Fibroblast of peridontal ligament (primary cell): Measurements from ENCODE around the gene AK5.

Source experiments
- DNase-seq: peaks from one replicate; pipeline ENCODE4 v3.0.0-alpha.2; 2010; ENCODE audit errors: extremely low read depth

The AK5 gene

DNA sequence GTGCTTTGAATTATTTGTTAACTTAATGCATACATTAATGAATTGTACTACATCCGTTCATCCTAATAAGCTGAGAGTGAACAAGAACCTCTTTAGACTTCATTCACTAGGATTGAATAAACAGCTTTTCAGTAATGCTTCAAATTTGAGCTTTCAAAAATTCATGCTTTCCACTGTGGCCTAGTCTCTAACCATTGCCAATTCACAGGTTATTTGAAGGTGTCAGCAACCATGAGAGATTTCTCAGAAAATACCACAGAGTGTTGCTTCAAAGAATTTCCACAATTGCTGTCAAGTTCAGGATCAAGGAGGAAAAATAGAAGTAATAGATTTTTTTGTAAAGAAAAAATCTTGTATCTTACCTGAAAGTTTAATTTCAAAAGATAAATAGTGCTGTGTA is 72.7 kb downstream of the AK5 start:
- DNase-seq, result no peak

DNA sequence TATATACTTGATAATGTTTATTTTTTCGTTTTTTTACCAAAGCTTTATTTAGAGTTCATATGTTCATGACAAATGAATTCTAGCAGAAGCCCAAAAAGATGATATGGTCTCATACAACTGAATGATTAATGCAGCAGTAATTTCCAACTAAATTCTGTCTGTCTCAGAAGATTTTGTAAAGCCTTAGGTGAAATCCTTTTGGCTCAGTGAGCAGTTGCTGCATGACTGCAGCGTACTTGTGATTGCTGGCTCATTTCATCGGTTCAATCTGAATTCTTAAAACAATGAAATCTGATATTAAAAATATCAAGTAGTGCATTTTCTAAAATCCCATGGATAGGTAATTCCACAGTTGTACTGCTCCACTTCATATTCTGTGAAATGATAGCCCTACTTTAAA is 73.2 kb downstream of the AK5 start:
- DNase-seq, result peak; percentile 25

DNA sequence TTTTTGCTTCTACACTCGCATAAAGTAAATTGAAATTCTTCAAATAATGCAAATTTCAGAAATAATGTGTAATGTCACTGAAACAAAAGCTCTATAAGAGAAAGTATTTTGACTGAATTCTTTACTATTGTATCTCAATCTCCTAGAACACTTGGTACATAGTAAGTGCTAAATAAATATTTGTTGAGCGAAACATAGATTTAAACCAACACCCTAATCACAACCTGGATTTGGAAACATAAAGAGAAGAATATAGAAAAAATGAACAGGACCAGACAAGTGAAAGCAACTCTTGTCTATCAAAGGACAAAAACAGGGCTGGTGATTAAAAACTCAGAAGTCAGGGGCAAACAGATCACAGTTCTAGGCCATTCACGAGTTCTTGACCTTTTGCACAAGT is 74.3 kb downstream of the AK5 start:
- no peak for DNase-seq

DNA sequence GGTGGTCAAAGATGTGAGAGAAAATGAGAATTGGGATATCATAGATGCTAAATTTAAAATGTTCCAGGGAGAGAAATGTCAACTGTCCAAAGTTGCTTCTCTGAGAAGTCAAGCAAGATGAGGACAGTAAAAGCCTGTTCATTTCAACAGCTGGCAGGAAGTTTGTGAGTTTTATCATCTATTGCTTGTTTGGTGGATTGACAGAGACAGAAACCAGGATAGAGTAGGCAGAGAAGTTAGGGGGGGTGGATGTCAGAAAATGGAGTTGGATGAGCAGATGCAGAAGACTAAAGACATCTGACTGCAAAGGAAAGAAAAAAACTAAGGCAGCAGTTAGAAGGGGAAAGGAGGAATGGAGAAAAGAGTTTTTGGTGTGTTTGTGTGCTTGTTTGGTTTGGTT is 78.4 kb downstream of the AK5 start:
- no peak for DNase-seq

DNA sequence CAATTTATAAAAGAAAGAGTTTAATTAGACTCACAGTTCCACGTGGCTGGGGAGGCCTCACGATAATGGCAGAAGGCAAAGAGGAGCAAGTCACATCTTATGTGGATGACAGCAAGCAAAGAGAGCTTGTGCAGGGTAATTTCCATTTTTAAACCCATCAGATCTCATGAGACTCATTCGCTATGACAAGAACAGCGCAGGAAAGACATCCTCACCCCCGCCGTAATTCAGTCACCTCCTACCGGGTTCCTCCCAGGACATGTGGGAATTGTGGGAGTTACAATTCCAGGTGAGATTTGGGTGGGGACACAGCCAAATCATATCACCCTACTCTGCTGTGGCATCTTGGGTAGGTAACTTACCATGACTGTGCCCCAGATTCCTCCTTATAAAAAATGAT is 79.8 kb downstream of the AK5 start:
- no peak for DNase-seq

GRCh38 chr1:77370161-77370560 is 88.3 kb downstream of the AK5 start:
- DNase-seq, result peak; percentile 65

DNA sequence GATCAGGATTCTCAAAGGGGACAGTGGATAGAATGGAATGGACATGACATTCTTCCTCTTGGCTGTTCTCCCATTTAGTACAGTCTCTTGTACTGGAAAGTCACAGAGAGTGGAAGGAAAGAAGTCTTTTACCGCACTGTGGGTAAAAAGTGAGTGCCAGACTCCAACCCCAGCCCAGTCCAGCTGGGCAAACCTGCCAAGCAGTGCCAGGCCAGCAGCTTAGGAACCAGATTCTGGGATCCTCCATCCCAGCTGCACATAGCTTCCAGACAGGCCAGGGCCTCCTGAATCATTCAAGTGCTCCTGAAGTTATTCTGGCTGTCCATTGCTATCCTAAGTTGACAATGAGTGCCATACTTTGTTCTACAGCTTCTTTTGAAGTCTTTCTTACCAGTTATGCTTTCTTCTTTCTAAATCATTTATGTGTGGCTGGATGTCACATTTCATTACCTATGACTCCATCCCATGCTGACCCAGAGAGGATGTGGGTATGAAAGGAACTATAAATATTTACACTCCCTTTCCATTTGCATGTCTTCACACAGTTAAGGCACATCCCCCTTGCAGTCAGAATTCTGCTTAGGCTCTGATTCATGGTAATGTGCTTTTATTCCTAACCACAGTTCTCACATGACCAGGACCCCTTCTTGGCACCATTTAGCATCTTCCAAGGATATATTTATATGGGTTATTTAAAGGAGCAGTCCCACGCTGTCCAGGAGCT is 88.9 kb downstream of the AK5 start:
- DNase-seq, result peak; percentile 98

DNA sequence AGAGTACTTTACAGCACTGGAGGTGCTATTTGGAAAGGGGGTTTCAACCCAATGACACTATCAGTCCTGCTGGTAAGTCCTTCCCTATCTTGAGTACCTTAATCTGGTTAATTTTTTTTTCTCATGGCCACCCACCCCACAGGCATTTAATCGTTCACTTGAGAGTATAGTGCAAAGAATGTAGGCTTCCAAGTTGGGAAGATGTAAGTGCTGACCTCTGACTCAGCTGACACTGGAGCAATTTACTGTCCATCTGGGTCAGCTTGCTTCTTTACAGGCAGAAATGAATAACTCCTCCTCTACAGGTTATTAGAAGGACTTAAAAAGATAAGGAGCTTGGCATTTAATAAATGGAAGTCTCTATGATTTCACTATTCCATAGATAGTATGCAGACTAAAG is 89.6 kb downstream of the AK5 start:
- DNase-seq, result peak; percentile 32

GRCh38 chr1:77373702-77374101 is 91.9 kb downstream of the AK5 start:
- no peak for DNase-seq

DNA sequence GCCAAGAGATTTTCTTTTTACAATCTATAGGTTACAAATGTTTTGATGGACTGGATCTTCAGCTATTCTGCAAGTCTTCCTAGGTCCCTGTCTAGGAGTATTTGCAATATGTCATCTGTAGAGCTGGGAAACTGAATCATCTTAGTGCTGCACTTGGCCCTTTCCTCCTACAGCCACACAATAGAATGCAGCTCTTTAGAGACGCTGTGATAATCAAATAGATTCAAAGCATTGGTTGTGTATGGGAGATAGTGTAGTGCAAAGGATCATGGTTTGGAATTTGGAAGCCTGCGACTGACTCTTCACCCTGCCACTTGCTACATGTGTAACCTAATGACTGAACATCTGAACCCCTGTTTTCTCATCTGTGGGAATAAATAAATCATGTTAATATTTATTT is 93.7 kb downstream of the AK5 start:
- DNase-seq, result no peak

- DNase-seq, result no peak
Observed at GRCh38 chr1:77375990-77376389, 94.2 kb downstream of the AK5 start.

- no peak for DNase-seq
Observed at GRCh38 chr1:77378723-77379535, 97.1 kb downstream of the AK5 start.

DNA sequence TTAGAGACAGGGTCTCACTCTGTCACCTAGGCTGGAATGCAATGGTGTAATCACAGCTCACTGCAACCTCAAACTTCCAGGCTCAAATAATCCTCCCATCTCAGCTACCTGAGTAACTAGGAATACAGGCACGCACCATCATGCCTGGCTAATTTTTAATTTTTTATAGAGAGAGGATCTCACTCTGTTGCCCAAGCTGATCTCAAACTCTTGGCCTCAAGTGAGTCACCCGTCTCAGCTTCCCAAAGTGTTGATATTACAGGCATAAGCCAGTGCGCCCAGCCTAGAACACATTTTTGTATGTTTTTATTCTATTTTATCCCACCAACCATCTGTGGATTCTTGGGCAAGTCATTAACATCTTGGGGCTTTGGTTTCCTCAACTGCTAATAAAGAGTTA is 100.5 kb downstream of the AK5 start:
- DNase-seq, result peak; percentile 43

DNA sequence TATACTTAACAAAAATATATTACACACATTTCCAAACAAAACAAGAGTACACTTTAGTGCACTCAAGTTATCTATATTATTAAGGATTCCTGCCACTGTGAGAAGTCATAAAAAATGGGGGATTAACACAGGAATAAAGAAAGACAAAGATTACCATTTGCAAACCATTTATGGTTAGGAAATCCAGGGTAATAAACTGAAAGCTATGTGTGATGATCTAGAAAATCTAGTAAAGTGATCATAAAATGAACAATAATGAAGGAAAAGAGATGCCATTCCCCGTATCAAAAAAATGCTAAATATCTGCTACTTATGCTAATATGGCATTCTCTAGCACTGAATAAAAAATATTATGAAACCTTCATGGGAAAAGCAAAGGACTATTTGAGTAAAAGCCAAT is 101.4 kb downstream of the AK5 start:
- DNase-seq, result no peak

DNA sequence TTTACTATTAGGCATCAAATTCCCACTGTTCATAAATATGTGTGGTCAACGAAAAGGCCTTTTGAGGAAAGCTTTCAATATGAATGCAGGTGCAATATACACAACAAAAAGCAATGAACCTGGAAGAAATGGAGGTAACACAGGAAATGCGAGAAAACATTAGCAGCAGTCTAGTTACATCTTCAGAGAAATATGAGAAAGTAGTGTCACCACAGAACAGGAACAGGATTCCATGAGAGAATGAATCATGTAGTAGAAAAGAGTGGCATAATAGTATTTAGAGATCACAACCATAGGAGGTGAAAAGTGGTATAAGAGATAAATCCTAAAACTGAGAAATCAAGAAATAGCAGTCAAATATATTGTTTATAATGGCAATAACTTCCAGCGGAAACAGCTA is 103.7 kb downstream of the AK5 start:
- no peak for DNase-seq

DNA sequence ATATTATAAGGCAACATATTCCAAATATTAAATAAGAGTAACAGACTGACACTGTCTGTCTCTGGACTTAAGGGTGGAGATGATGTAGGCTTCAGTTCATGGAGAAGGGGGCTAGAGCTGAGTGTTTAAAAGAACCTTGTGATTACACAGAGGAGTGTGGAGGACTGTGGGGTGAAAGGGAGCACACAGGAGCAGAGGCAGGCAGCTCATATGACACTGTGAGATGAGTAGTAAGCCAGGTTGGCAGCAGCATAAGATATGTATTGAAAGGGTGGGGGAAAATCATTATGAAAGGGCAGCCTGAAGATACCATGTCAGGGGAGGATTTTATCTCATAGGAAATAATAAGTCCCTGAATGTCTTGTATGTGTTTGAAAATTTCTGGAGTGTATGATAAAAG is 104.5 kb downstream of the AK5 start:
- no peak for DNase-seq

DNA sequence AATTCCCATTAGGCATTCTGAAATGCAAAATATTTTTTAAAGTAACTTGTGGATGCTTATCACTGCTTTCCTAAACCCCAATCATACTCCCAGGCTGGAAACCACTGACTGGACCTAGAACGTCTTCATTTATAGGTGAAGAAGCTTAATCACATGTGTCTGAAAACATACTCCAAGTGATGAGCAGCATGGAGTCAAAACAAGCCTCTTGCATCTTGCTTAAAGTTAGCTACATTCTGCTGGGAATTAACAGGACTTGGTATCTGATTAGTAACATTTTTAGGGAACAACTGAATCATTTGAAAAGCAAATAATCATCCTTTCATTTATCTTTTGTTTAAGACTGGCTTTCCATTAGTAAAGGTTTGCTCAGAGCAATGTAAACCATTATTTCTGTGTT is 105.7 kb downstream of the AK5 start:
- DNase-seq, result no peak

DNA sequence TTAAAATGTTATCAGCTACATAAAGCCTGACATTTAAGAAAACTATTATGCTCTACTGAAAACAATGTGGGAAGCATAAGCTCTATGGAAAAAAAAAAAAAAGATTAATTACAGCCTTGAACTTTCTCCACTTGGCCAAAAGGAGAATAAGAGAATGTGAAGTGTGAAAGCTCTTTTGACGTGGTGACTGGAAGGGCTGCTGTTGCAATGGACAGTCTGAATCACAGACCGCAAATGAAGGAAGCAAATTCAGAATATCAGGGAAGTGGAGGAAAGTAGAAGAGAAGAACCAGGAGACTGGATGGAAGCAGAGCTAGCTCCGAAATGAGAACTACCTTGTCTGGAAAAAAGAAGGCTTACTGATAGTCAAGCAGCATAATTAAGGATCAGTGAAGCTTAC is 106.8 kb downstream of the AK5 start:
- DNase-seq, result peak; percentile 50

GRCh38 chr1:77392486-77392885 is 110.7 kb downstream of the AK5 start:
- DNase-seq, result no peak

DNA sequence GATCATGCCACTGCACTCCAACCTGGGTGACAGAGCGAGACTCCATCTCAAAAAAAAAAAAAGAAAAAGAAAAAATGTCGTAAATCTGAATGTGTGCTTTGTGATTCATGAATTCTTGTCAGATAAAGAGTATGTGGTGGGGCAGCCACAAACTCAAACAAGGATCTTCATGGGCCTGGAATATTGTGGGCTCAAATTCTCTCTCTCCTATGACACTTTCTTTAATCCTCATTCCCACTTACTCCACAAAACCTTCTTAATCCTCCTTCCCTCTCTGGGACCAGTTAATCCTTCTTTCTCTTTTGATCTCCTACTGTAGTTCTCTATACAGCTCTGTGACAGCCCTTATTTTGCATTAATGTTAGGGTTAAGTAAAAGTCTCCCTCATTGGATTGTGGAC is 112.3 kb downstream of the AK5 start:
- peak; percentile 62 for DNase-seq

GRCh38 chr1:77395051-77395450 is 113.2 kb downstream of the AK5 start:
- DNase-seq, result no peak

DNA sequence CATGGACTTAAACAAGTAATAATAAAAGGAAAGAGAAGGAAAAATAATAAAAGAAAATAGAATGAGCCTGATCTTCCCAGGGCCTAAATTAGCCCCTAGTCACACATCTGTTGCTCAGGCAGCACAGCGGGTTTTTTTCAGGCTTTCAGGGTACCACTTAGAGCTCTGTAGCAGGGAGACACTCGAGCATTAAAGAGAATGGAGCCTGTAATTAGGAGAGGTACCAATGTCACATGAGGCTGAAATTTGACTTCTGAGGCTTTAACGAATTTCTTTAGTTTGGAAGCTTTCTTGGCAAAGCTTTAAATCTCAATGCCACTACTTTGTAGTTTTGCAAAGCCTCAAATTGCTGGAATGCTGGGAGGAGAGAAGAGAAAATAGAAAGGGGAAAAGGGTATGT is 116.3 kb downstream of the AK5 start:
- DNase-seq, result no peak

GRCh38 chr1:77399250-77400086 is 117.6 kb downstream of the AK5 start:
- no peak for DNase-seq
